WTC11 (cell line): Measurements from ENCODE around the gene ZSCAN23. TPM values are rescaled to one million over a fixed set of nuclear protein-coding genes. Genes with fewer than 3 reads are reported as not detected.

Experiments used
- ATAC-seq: fragments of 200-7000 bp; cut with Tn5 transposase; 2 replicates; pipeline ENCODE4 v1.10.0; 2021; ENCODE audit warnings: mild to moderate bottlenecking, moderate library complexity
- CTCF ChIA-PET: fragments of 300-600 bp; sonication (Branson Sonifier 250); formaldehyde crosslinking; loops from one replicate; lab custom pipeline; 2021; ENCODE audit warnings: antibody characterized with exemption; lab: Charles Lee
- POLR2A ChIA-PET: fragments of 350-600 bp; sonication (Branson Sonifier 250); formaldehyde crosslinking; loops from one replicate; lab custom pipeline; 2021; ENCODE audit warnings: antibody characterized with exemption; lab: Charles Lee
- DNase-seq: peaks from one replicate; pipeline ENCODE4 v3.0.0; 2021; ENCODE audit warnings: low spot score
- H3K27ac Mint-ChIP-seq: 2 replicates; pipeline ENCODE4 v1.8.0; 2021; ENCODE audit warnings: mixed read lengths
- H3K27me3 Mint-ChIP-seq: 2 replicates; pipeline ENCODE4 v1.8.0; 2021; ENCODE audit warnings: low read depth, mild to moderate bottlenecking, moderate library complexity, mixed read lengths
- H3K36me3 Mint-ChIP-seq: 2 replicates; pipeline ENCODE4 v1.8.0; 2021; ENCODE audit warnings: mixed read lengths
- H3K4me1 Mint-ChIP-seq: 2 replicates; pipeline ENCODE4 v1.8.0; 2022; ENCODE audit warnings: mixed read lengths
- H3K4me3 Mint-ChIP-seq: 2 replicates; pipeline ENCODE4 v1.8.0; 2021; ENCODE audit warnings: mild to moderate bottlenecking, moderate library complexity, mixed read lengths
- H3K9me3 Mint-ChIP-seq: 2 replicates; pipeline ENCODE4 v1.8.0; 2021; ENCODE audit warnings: mixed read lengths
- ETV6 ChIP-seq: sonication (generic); formaldehyde crosslinking; IDR thresholded peaks from 2 replicates; pipeline ENCODE4 v1.8.1; 2022; ENCODE audit warnings: mild to moderate bottlenecking, missing genetic modification reagents
- FOXK1 ChIP-seq: sonication (generic); formaldehyde crosslinking; IDR thresholded peaks from 2 replicates; pipeline ENCODE4 v1.8.0; 2022; ENCODE audit warnings: mild to moderate bottlenecking, moderate library complexity, missing genetic modification reagents
- GTF2I ChIP-seq: fragments of 250-450 bp; sonication (Bioruptor Pico); conservative IDR thresholded peaks from 2 replicates; pipeline ENCODE4 v1.4.0; 2021; ENCODE audit warnings: mild to moderate bottlenecking
- NFATC4 ChIP-seq: fragments of 250-450 bp; sonication (Bioruptor Pico); IDR thresholded peaks from 2 replicates; pipeline ENCODE4 v1.9.0; 2021; ENCODE audit warnings: mild to moderate bottlenecking
- PRRX2 ChIP-seq: fragments of 250-450 bp; sonication (Bioruptor Pico); IDR thresholded peaks from 2 replicates; pipeline ENCODE4 v1.8.0; 2021; ENCODE audit warnings: mild to moderate bottlenecking
- SP1 ChIP-seq: sonication (generic); formaldehyde crosslinking; conservative IDR thresholded peaks from 2 replicates; pipeline ENCODE4 v1.8.1; 2022; ENCODE audit warnings: missing genetic modification reagents
- TCF7 ChIP-seq: sonication (generic); formaldehyde crosslinking; IDR thresholded peaks from 2 replicates; pipeline ENCODE4 v1.8.0; 2022; ENCODE audit warnings: mild to moderate bottlenecking, low read depth, missing genetic modification reagents, moderate library complexity
- ZNF219 ChIP-seq: sonication (generic); formaldehyde crosslinking; IDR thresholded peaks from 2 replicates; pipeline ENCODE4 v1.8.0; 2023; ENCODE audit warnings: missing genetic modification reagents, mild to moderate bottlenecking, borderline replicate concordance
- ZNF396 ChIP-seq: fragments of 250-450 bp; sonication (Bioruptor Pico); IDR thresholded peaks from 2 replicates; pipeline ENCODE4 v1.8.0; 2021; ENCODE audit warnings: mild to moderate bottlenecking, moderate library complexity, borderline replicate concordance
- total RNA-seq: library from RNA; stranded (reverse); gene quantifications from 3 replicates; pipeline ENCODE4 v1.2.3, GENCODE V29; 2021
- TF ChIP-seq, protein P1 (sequence below): sonication (generic); formaldehyde crosslinking; conservative IDR thresholded peaks from 2 replicates; pipeline ENCODE4 v1.8.1; 2023; ENCODE audit warnings: mild to moderate bottlenecking, low read depth, missing genetic modification reagents, moderate library complexity
- TF ChIP-seq, protein P2 (sequence below): sonication (generic); formaldehyde crosslinking; IDR thresholded peaks from 2 replicates; pipeline ENCODE4 v1.8.1; 2023; ENCODE audit warnings: mild to moderate bottlenecking, missing genetic modification reagents, moderate library complexity
- TF ChIP-seq, protein P3 (sequence below): sonication (generic); formaldehyde crosslinking; IDR thresholded peaks from 2 replicates; pipeline ENCODE4 v1.8.1; 2022; ENCODE audit warnings: mild to moderate bottlenecking, moderate library complexity, missing genetic modification reagents
- TF ChIP-seq, protein P4 (sequence below): sonication (generic); formaldehyde crosslinking; IDR thresholded peaks from 2 replicates; pipeline ENCODE4 v1.8.1; 2023; ENCODE audit warnings: mild to moderate bottlenecking, missing genetic modification reagents, borderline replicate concordance
- TF ChIP-seq, protein P5 (sequence below): sonication (generic); formaldehyde crosslinking; IDR thresholded peaks from 2 replicates; pipeline ENCODE4 v1.8.1; 2023; ENCODE audit warnings: mild to moderate bottlenecking, moderate library complexity, missing genetic modification reagents
- TF ChIP-seq, protein P6 (sequence below): sonication (generic); formaldehyde crosslinking; conservative IDR thresholded peaks from 2 replicates; pipeline ENCODE4 v1.8.1; 2022; ENCODE audit warnings: mild to moderate bottlenecking, missing genetic modification reagents
- TF ChIP-seq, protein P7 (sequence below): fragments of 250-450 bp; sonication (Bioruptor Pico); IDR thresholded peaks from 2 replicates; pipeline ENCODE4 v1.8.0; 2021; ENCODE audit warnings: mild to moderate bottlenecking

The ZSCAN23 gene
- total RNA-seq, 1 experiment from 2014 or later, result 8.7 TPM

DNA sequence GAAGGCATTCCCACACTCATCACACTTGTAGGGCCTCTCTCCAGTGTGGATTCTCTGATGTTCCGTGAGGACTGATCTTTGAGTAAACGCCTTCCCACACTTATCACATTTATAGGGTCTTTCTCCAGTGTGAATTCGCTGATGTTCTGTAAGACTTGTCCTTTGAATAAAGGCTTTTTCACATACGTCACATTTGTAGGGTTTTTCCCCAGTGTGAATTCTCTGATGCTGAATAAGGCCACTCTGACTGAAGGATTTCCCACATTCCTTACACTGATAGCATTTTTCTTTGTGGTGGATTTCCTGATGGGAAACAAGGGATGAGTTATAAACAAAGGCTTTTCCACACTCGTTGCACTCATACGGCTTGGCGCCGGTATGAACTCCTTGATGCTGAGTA lies 52.6 kb downstream of the ZSCAN23 start:
- no peak for TF ChIP-seq TCF7 (CRISPR knock-in tag)
- no peak for TF ChIP-seq FOXK1 (CRISPR knock-in tag)
- TF ChIP-seq GTF2I (CRISPR knock-in tag), result no peak
- no peak for TF ChIP-seq SP1 (CRISPR knock-in tag)
- no peak for TF ChIP-seq NFATC4
- TF ChIP-seq, protein P1, sequence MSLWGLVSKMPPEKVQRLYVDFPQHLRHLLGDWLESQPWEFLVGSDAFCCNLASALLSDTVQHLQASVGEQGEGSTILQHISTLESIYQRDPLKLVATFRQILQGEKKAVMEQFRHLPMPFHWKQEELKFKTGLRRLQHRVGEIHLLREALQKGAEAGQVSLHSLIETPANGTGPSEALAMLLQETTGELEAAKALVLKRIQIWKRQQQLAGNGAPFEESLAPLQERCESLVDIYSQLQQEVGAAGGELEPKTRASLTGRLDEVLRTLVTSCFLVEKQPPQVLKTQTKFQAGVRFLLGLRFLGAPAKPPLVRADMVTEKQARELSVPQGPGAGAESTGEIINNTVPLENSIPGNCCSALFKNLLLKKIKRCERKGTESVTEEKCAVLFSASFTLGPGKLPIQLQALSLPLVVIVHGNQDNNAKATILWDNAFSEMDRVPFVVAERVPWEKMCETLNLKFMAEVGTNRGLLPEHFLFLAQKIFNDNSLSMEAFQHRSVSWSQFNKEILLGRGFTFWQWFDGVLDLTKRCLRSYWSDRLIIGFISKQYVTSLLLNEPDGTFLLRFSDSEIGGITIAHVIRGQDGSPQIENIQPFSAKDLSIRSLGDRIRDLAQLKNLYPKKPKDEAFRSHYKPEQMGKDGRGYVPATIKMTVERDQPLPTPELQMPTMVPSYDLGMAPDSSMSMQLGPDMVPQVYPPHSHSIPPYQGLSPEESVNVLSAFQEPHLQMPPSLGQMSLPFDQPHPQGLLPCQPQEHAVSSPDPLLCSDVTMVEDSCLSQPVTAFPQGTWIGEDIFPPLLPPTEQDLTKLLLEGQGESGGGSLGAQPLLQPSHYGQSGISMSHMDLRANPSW (CRISPR knock-in tag), result no peak
- TF ChIP-seq, protein P2, sequence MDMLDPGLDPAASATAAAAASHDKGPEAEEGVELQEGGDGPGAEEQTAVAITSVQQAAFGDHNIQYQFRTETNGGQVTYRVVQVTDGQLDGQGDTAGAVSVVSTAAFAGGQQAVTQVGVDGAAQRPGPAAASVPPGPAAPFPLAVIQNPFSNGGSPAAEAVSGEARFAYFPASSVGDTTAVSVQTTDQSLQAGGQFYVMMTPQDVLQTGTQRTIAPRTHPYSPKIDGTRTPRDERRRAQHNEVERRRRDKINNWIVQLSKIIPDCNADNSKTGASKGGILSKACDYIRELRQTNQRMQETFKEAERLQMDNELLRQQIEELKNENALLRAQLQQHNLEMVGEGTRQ (CRISPR knock-in tag), result no peak
- TF ChIP-seq, protein P3, sequence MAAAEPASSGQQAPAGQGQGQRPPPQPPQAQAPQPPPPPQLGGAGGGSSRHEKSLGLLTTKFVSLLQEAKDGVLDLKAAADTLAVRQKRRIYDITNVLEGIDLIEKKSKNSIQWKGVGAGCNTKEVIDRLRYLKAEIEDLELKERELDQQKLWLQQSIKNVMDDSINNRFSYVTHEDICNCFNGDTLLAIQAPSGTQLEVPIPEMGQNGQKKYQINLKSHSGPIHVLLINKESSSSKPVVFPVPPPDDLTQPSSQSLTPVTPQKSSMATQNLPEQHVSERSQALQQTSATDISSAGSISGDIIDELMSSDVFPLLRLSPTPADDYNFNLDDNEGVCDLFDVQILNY (CRISPR knock-in tag), result no peak
- TF ChIP-seq, protein P4, sequence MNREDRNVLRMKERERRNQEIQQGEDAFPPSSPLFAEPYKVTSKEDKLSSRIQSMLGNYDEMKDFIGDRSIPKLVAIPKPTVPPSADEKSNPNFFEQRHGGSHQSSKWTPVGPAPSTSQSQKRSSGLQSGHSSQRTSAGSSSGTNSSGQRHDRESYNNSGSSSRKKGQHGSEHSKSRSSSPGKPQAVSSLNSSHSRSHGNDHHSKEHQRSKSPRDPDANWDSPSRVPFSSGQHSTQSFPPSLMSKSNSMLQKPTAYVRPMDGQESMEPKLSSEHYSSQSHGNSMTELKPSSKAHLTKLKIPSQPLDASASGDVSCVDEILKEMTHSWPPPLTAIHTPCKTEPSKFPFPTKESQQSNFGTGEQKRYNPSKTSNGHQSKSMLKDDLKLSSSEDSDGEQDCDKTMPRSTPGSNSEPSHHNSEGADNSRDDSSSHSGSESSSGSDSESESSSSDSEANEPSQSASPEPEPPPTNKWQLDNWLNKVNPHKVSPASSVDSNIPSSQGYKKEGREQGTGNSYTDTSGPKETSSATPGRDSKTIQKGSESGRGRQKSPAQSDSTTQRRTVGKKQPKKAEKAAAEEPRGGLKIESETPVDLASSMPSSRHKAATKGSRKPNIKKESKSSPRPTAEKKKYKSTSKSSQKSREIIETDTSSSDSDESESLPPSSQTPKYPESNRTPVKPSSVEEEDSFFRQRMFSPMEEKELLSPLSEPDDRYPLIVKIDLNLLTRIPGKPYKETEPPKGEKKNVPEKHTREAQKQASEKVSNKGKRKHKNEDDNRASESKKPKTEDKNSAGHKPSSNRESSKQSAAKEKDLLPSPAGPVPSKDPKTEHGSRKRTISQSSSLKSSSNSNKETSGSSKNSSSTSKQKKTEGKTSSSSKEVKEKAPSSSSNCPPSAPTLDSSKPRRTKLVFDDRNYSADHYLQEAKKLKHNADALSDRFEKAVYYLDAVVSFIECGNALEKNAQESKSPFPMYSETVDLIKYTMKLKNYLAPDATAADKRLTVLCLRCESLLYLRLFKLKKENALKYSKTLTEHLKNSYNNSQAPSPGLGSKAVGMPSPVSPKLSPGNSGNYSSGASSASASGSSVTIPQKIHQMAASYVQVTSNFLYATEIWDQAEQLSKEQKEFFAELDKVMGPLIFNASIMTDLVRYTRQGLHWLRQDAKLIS (CRISPR knock-in tag), result no peak
- TF ChIP-seq ZNF219 (CRISPR knock-in tag), result no peak
- TF ChIP-seq, protein P5, sequence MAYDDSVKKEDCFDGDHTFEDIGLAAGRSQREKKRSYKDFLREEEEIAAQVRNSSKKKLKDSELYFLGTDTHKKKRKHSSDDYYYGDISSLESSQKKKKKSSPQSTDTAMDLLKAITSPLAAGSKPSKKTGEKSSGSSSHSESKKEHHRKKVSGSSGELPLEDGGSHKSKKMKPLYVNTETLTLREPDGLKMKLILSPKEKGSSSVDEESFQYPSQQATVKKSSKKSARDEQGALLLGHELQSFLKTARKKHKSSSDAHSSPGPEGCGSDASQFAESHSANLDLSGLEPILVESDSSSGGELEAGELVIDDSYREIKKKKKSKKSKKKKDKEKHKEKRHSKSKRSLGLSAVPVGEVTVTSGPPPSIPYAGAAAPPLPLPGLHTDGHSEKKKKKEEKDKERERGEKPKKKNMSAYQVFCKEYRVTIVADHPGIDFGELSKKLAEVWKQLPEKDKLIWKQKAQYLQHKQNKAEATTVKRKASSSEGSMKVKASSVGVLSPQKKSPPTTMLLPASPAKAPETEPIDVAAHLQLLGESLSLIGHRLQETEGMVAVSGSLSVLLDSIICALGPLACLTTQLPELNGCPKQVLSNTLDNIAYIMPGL (CRISPR knock-in tag), result no peak
- TF ChIP-seq ETV6, result no peak
- no peak for TF ChIP-seq ZNF396
- TF ChIP-seq, protein P6, sequence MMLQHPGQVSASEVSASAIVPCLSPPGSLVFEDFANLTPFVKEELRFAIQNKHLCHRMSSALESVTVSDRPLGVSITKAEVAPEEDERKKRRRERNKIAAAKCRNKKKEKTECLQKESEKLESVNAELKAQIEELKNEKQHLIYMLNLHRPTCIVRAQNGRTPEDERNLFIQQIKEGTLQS, result no peak
- TF ChIP-seq PRRX2 (CRISPR knock-in tag), result no peak
- TF ChIP-seq, protein P7, sequence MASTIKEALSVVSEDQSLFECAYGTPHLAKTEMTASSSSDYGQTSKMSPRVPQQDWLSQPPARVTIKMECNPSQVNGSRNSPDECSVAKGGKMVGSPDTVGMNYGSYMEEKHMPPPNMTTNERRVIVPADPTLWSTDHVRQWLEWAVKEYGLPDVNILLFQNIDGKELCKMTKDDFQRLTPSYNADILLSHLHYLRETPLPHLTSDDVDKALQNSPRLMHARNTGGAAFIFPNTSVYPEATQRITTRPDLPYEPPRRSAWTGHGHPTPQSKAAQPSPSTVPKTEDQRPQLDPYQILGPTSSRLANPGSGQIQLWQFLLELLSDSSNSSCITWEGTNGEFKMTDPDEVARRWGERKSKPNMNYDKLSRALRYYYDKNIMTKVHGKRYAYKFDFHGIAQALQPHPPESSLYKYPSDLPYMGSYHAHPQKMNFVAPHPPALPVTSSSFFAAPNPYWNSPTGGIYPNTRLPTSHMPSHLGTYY (CRISPR knock-in tag), result no peak
- peaks cover 56% of the 10 kb centered on the region for H3K36me3 Mint-ChIP-seq
- ATAC-seq (no peak), DNase-seq (no peak)
- H3K27ac Mint-ChIP-seq, result no peak overlapping the region
- no peaks in the 10 kb centered on the region for H3K9me3 Mint-ChIP-seq
- POLR2A ChIA-PET, result no interaction called here
- H3K4me3 Mint-ChIP-seq, result no peak overlapping the region
- CTCF ChIA-PET, result no interaction called here
- peaks cover 12% of the 10 kb centered on the region for H3K4me1 Mint-ChIP-seq
- no peaks in the 10 kb centered on the region for H3K27me3 Mint-ChIP-seq
